ENCODE data around the gene NCAPG2. TPM values are rescaled to one million over a fixed set of nuclear protein-coding genes. Genes with fewer than 3 reads are reported as not detected.

The NCAPG2 gene
- total RNA-seq, 1 experiment from 2014 or later = 67.3 TPM

- intact Hi-C loops (cut with micrococcal nuclease; ENCODE audit: unreplicated experiment) = no loop called here
Observed at GRCh38 chr7:158751751-158752150, 47.1 kb upstream of the NCAPG2 start.

DNA sequence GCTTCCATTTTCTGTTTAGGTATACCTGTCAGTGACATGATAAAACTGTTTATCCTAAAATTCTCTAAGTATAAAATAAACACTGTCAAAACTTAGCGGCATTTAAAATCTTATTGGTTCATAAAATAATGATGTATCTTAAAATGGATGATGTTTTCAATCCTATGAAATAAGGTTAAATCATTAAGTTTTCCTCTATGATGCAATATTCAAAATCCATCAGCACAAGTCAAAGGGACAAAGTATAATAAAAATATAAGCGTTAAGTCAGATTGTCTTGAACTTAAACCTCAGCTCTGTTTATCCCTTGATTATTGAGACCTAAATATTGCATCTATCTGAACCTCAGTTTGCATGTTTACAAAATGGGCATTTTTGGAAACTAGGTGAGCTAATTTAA lies 46.6 kb upstream of the NCAPG2 start:
- CTCF ChIA-PET = no interaction called here
- no peak overlapping the region for H3K27ac Mint-ChIP-seq (ENCODE audit: unreplicated experiment)
- H3K27me3 Mint-ChIP-seq (ENCODE audit: insufficient read depth, unreplicated experiment) = no peaks in the 10 kb centered on the region
- intact Hi-C loops (cut with micrococcal nuclease; ENCODE audit: unreplicated experiment) = no loop called here
- H3K36me3 Mint-ChIP-seq (ENCODE audit: insufficient read depth, unreplicated experiment) = peaks cover 47% of the 10 kb centered on the region
- Histone ChIP-seq H3K4me1 (no peaks in the 10 kb centered on the region), H3K36me3 (ENCODE audit: control insufficient read depth, insufficient read depth, low read length) (no peaks in the 10 kb centered on the region), H3K27me3 (replicated peaks; ENCODE audit: control insufficient read depth, insufficient read depth, low read length) (no peaks in the 10 kb centered on the region), H3K4me3 (ENCODE audit: low read depth, low read length) (no peak overlapping the region), H3K9me3 (no peaks in the 10 kb centered on the region)
- no peak overlapping the region for H3K4me3 Mint-ChIP-seq (ENCODE audit: unreplicated experiment)
- POLR2A ChIA-PET = no interaction called here
- no TSS peak for BruUV-seq (replicated peaks)
- no peaks in the 10 kb centered on the region for H3K4me1 Mint-ChIP-seq (ENCODE audit: low read depth, unreplicated experiment)
- TF ChIP-seq CTCF (IDR thresholded peaks at IDR 0.05; ENCODE audit: insufficient read depth in 1 of 2, low read depth in 1 of 2, low read length in 1 of 2, severe bottlenecking in 1 of 2, unreplicated experiment in 1 of 2) = no peak
- no peaks in the 10 kb centered on the region for H3K9me3 Mint-ChIP-seq (ENCODE audit: unreplicated experiment)
- DNase-seq = no peak

More at GRCh38 chr7:158751751-158752150, 47.1 kb upstream of the NCAPG2 start:
- Histone ChIP-seq H3K27me3 (replicated peaks; ENCODE audit: control insufficient read depth, insufficient read depth, low read length) (no peaks in the 10 kb centered on the region), H3K4me3 (ENCODE audit: low read depth, low read length) (no peak overlapping the region), H3K4me1 (no peaks in the 10 kb centered on the region), H3K36me3 (ENCODE audit: control insufficient read depth, insufficient read depth, low read length) (no peaks in the 10 kb centered on the region), H3K9me3 (no peaks in the 10 kb centered on the region)
- no peak overlapping the region for H3K27ac Mint-ChIP-seq (ENCODE audit: unreplicated experiment)
- no peaks in the 10 kb centered on the region for H3K4me1 Mint-ChIP-seq (ENCODE audit: low read depth, unreplicated experiment)
- DNase-seq = no peak
- H3K4me3 Mint-ChIP-seq (ENCODE audit: unreplicated experiment) = no peak overlapping the region
- ChIA-PET POLR2A (no interaction called here), CTCF (no interaction called here)
- H3K36me3 Mint-ChIP-seq (ENCODE audit: insufficient read depth, unreplicated experiment) = peaks cover 47% of the 10 kb centered on the region
- BruUV-seq (replicated peaks) = no TSS peak
- H3K27me3 Mint-ChIP-seq (ENCODE audit: insufficient read depth, unreplicated experiment) = no peaks in the 10 kb centered on the region
- no peaks in the 10 kb centered on the region for H3K9me3 Mint-ChIP-seq (ENCODE audit: unreplicated experiment)
- TF ChIP-seq CTCF (IDR thresholded peaks at IDR 0.05; ENCODE audit: insufficient read depth in 1 of 2, low read depth in 1 of 2, low read length in 1 of 2, severe bottlenecking in 1 of 2, unreplicated experiment in 1 of 2) = no peak

DNA sequence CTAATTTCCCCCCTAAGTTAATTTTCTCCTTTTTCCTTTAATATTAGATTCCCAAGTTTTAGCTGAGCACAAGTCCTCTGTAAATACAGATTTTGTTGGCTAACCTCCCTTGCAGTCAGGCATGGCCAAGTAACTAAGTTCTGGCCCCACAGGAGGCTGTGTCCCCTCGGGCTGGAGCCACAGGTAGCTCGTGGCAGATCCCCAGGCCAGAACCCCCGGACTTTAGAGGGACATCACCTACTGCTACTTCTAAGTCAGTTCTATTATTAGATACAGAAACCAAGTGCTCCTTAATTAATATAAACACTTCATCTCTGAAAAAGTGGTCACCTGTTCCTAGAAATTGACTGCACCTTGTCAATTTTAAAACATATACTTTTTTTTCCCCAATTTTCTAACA lies 46.1 kb upstream of the NCAPG2 start:
- H3K9me3 Mint-ChIP-seq (ENCODE audit: unreplicated experiment) = no peaks in the 10 kb centered on the region
- DNase-seq = no peak
- intact Hi-C loops (cut with micrococcal nuclease; ENCODE audit: unreplicated experiment) = no loop called here

More for the DNA sequence above, 46.1 kb upstream of the NCAPG2 start:
- Histone ChIP-seq H3K27me3 (replicated peaks; ENCODE audit: control insufficient read depth, insufficient read depth, low read length) (no peaks in the 10 kb centered on the region), H3K4me3 (ENCODE audit: low read depth, low read length) (no peak overlapping the region), H3K9me3 (no peaks in the 10 kb centered on the region), H3K36me3 (ENCODE audit: control insufficient read depth, insufficient read depth, low read length) (no peaks in the 10 kb centered on the region), H3K4me1 (no peaks in the 10 kb centered on the region)
- no TSS peak for BruUV-seq (replicated peaks)
- no peak overlapping the region for H3K27ac Mint-ChIP-seq (ENCODE audit: unreplicated experiment)
- TF ChIP-seq CTCF (IDR thresholded peaks at IDR 0.05; ENCODE audit: insufficient read depth in 1 of 2, low read depth in 1 of 2, low read length in 1 of 2, severe bottlenecking in 1 of 2, unreplicated experiment in 1 of 2) = no peak
- no peak overlapping the region for H3K4me3 Mint-ChIP-seq (ENCODE audit: unreplicated experiment)
- H3K27me3 Mint-ChIP-seq (ENCODE audit: insufficient read depth, unreplicated experiment) = no peaks in the 10 kb centered on the region
- H3K4me1 Mint-ChIP-seq (ENCODE audit: low read depth, unreplicated experiment) = no peaks in the 10 kb centered on the region
- POLR2A ChIA-PET = no interaction called here
- CTCF ChIA-PET = no interaction called here
- peaks cover 49% of the 10 kb centered on the region for H3K36me3 Mint-ChIP-seq (ENCODE audit: insufficient read depth, unreplicated experiment)

Measured in Caco-2 (cell line).